HG03108 (cell line): ENCODE results near the gene OR1K1.
"Not testable (repeated sequence)": the region's sequence is repeated elsewhere in the genome, so short reads cannot be mapped to it uniquely, and the experiment has no call there.

Experiments
- ATAC-seq: cut with Tn5 transposase; IDR thresholded peaks from one replicate; pipeline ENCODE4 v1.9.1; 2021; ENCODE audit warnings: moderate library complexity; ENCODE audit not compliant: unreplicated experiment

OR1K1 gene

GRCh38 chr9:122800066-122801060 is at the start of gene OR1K1:
Gene OR1K1, plus strand, starts transcription at chr9:122800123. Its CDS starts 0 bp downstream, at chr9:122800123.
- ATAC-seq: no peak

- no peak for ATAC-seq
Observed at GRCh38 chr9:122754825-122755224, 45.1 kb upstream of the OR1K1 start.

- ATAC-seq: no peak
Observed at GRCh38 chr9:122767817-122768216, 32.1 kb upstream of the OR1K1 start.

- no peak for ATAC-seq
Observed at GRCh38 chr9:122777052-122777451, 22.9 kb upstream of the OR1K1 start.

GRCh38 chr9:122777935-122778627 is 21.8 kb upstream of the OR1K1 start:
- ATAC-seq: no peak

GRCh38 chr9:122779181-122779580 is 20.7 kb upstream of the OR1K1 start:
- ATAC-seq: no peak

GRCh38 chr9:122780026-122780425 is 19.9 kb upstream of the OR1K1 start:
- no peak for ATAC-seq

GRCh38 chr9:122781671-122782070 is 18.3 kb upstream of the OR1K1 start:
- no peak for ATAC-seq

GRCh38 chr9:122785269-122785668 is 14.7 kb upstream of the OR1K1 start:
- no peak for ATAC-seq

GRCh38 chr9:122786338-122786737 is 13.6 kb upstream of the OR1K1 start:
- ATAC-seq: no peak

- ATAC-seq: no peak
Observed at GRCh38 chr9:122788831-122789230, 11.1 kb upstream of the OR1K1 start, which contains the start of gene OR5C1. Gene OR5C1, plus strand, starts transcription at chr9:122788933. Its CDS starts 0 bp downstream, at chr9:122788933.

GRCh38 chr9:122789256-122790046 is 10.5 kb upstream of the OR1K1 start:
- ATAC-seq: no peak

- no peak for ATAC-seq
Observed at GRCh38 chr9:122791872-122792669, 7.9 kb upstream of the OR1K1 start.

GRCh38 chr9:122797316-122798063 is 2.4 kb upstream of the OR1K1 start:
- ATAC-seq: no peak

GRCh38 chr9:122806661-122807060 is 6.7 kb downstream of the OR1K1 start:
- no peak for ATAC-seq

- ATAC-seq: no peak
Observed at GRCh38 chr9:122807271-122807900, 7.5 kb downstream of the OR1K1 start.

GRCh38 chr9:122808141-122808540 is 8.2 kb downstream of the OR1K1 start:
- ATAC-seq: no peak

- not testable (repeated sequence) for ATAC-seq
Observed at GRCh38 chr9:122809261-122809660, 9.3 kb downstream of the OR1K1 start.
